Panc1 (cell line): Measurements from ENCODE around the gene CNTROB. TPM values are rescaled to one million over a fixed set of nuclear protein-coding genes. Genes with fewer than 3 reads are reported as not detected.

Experiments used
- ATAC-seq: fragments of 200-7000 bp; cut with Tn5 transposase; 2 replicates; pipeline ENCODE4 v1.9.1; 2020; ENCODE audit warnings: mild to moderate bottlenecking, moderate library complexity
- BruUV-seq: library from RNA; stranded (reverse); fragments of 400-500 nt; replicated peaks from 2 replicates; lab custom pipeline; 2021; lab: Mats Ljungman, UMichigan
- CTCF ChIA-PET: fragments of 300-600 bp; sonication (Branson Sonifier 250); formaldehyde crosslinking; loops from one replicate; lab custom pipeline; 2022; ENCODE audit warnings: antibody characterized with exemption; lab: Charles Lee
- POLR2A ChIA-PET: fragments of 300-600 bp; sonication (Branson Sonifier 250); formaldehyde crosslinking; loops from one replicate; lab custom pipeline; 2022; ENCODE audit warnings: antibody characterized with exemption; lab: Charles Lee
- DNase-seq: peaks from one replicate; pipeline ENCODE4 v3.0.0-alpha.2; 2010; ENCODE audit warnings: low read depth, low spot score
- H3K27ac ChIP-seq: 2 replicates; pipeline ENCODE4 v1.5.1; 2011; ENCODE audit warnings: mild to moderate bottlenecking, low read length, inconsistent platforms
- H3K27me3 ChIP-seq: fragments of 200-500 bp; sonication (Bioruptor generic); 2 replicates; pipeline ENCODE4 v1.6.0; 2014; ENCODE audit warnings: low read length, inconsistent platforms; ENCODE audit not compliant: control insufficient read depth, insufficient read depth
- H3K36me3 ChIP-seq: fragments of 200-500 bp; sonication (Bioruptor generic); 2 replicates; pipeline ENCODE4 v1.5.1; 2014; ENCODE audit warnings: inconsistent platforms, mild to moderate bottlenecking, low read length, moderate library complexity; ENCODE audit not compliant: control insufficient read depth, insufficient read depth
- H3K4me1 ChIP-seq: 2 replicates; pipeline ENCODE4 v1.5.1; 2011; ENCODE audit warnings: inconsistent platforms, mild to moderate bottlenecking, low read length, moderate library complexity; ENCODE audit not compliant: control insufficient read depth, insufficient read depth
- H3K4me3 ChIP-seq, 2 experiments: 2 replicates each; pipeline ENCODE4 v1.5.1; 2011 to 2012; ENCODE audit warnings: low read depth in 2 of 2, low read length in 2 of 2, mild to moderate bottlenecking in 2 of 2, inconsistent platforms in 1 of 2, moderate library complexity in 1 of 2
- H3K9me3 ChIP-seq: fragments of 200-500 bp; sonication (Bioruptor generic); 2 replicates; pipeline ENCODE4 v1.5.1; 2014; ENCODE audit warnings: low read depth, mild to moderate bottlenecking, inconsistent platforms, low read length, moderate library complexity; ENCODE audit not compliant: control insufficient read depth, insufficient read depth
- CTCF ChIP-seq: fragments of 450-650 bp; IDR thresholded peaks from 2 replicates; pipeline ENCODE4 v1.5.1; 2017; ENCODE audit warnings: mild to moderate bottlenecking
- POLR2AphosphoS5 ChIP-seq: IDR thresholded peaks from 2 replicates; pipeline ENCODE4 v1.6.1; 2012; ENCODE audit warnings: mild to moderate bottlenecking, low read depth, low read length, moderate library complexity
- SIN3A ChIP-seq: IDR thresholded peaks from 2 replicates; pipeline ENCODE4 v1.6.1; 2012; ENCODE audit warnings: low read depth, mild to moderate bottlenecking, low read length, moderate library complexity, borderline replicate concordance; ENCODE audit not compliant: insufficient read depth
- TCF7L2 ChIP-seq: IDR thresholded peaks from 2 replicates; pipeline ENCODE4 v1.6.1; 2011; ENCODE audit warnings: mild to moderate bottlenecking, low read depth, low read length, inconsistent platforms
- in situ Hi-C: cut with HindIII; loops from 2 replicates; pipeline ENCODE4 v1.10.0; 2016; ENCODE audit warnings: low sequenced_read_pairs, low pct_unique_long_range_greater_than_20kb
- intact Hi-C: fragments of 100-400 bp; cut with micrococcal nuclease; formaldehyde crosslinking; loops from one replicate; pipeline ENCODE4 v1.10.0; 2022; ENCODE audit not compliant: unreplicated experiment
- total RNA-seq: library from RNA; stranded (reverse); gene quantifications from one replicate; pipeline ENCODE4 v1.2.1, GENCODE V29; 2021; ENCODE audit not compliant: unreplicated experiment
- TF ChIP-seq, protein P1 (sequence below), 2 experiments: IDR thresholded peaks; 2 replicates each; pipeline ENCODE4 v1.6.1; 2011 to 2012; ENCODE audit warnings: low read depth in 2 of 2, control low read depth in 1 of 2, low read length in 1 of 2, mild to moderate bottlenecking in 1 of 2, moderate library complexity in 1 of 2; ENCODE audit not compliant: insufficient read depth in 1 of 2

The CNTROB gene
- total RNA-seq, 1 experiment from 2014 or later, result 60.5 TPM

GRCh38 chr17:7909089-7909488, 22.9 kb upstream of the CNTROB start:
- in situ Hi-C loops, result no loop called here
- H3K4me3 ChIP-seq, result no peak overlapping the region
- ChIA-PET POLR2A (no interaction called here), CTCF (no interaction called here)
- no peak for ATAC-seq
- peaks cover 5% of the 10 kb centered on the region for H3K36me3 ChIP-seq
- peaks cover 2% of the 10 kb centered on the region; the same call in 1 of the 2 replicates for H3K4me1 ChIP-seq
- intact Hi-C loops, result no loop called here
- DNase-seq, result no peak
- TF ChIP-seq, protein P1, sequence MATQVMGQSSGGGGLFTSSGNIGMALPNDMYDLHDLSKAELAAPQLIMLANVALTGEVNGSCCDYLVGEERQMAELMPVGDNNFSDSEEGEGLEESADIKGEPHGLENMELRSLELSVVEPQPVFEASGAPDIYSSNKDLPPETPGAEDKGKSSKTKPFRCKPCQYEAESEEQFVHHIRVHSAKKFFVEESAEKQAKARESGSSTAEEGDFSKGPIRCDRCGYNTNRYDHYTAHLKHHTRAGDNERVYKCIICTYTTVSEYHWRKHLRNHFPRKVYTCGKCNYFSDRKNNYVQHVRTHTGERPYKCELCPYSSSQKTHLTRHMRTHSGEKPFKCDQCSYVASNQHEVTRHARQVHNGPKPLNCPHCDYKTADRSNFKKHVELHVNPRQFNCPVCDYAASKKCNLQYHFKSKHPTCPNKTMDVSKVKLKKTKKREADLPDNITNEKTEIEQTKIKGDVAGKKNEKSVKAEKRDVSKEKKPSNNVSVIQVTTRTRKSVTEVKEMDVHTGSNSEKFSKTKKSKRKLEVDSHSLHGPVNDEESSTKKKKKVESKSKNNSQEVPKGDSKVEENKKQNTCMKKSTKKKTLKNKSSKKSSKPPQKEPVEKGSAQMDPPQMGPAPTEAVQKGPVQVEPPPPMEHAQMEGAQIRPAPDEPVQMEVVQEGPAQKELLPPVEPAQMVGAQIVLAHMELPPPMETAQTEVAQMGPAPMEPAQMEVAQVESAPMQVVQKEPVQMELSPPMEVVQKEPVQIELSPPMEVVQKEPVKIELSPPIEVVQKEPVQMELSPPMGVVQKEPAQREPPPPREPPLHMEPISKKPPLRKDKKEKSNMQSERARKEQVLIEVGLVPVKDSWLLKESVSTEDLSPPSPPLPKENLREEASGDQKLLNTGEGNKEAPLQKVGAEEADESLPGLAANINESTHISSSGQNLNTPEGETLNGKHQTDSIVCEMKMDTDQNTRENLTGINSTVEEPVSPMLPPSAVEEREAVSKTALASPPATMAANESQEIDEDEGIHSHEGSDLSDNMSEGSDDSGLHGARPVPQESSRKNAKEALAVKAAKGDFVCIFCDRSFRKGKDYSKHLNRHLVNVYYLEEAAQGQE (IDR thresholded peaks at IDR 0.05; ENCODE audit: insufficient read depth in 1 of 2, low read depth in 2 of 2, low read length in 1 of 2), result no peak
- TF ChIP-seq TCF7L2, result no peak
- TF ChIP-seq POLR2AphosphoS5, result no peak
- no peak for TF ChIP-seq SIN3A
- no peak for TF ChIP-seq CTCF
- no peaks in the 10 kb centered on the region for H3K27me3 ChIP-seq
- H3K9me3 ChIP-seq, result no peaks in the 10 kb centered on the region
- no peak overlapping the region for H3K27ac ChIP-seq
- no TSS peak for BruUV-seq

DNA sequence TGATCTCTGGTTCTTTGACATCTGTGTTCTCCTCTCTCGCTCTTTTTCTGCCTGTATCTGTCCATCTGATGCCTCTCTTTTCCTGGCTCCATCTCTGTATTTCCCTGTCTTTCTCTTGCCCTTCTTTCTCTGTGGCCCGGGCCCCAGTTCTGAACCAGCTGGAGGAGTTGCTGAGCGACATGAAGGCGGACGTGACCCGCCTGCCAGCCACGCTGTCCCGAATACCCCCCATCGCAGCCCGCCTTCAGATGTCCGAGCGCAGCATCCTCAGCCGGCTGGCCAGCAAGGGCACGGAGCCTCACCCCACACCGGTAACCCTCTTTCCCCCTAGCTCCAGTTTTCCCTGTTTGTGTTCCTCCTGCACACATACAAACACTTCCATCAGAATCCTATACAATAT, 21.7 kb upstream of the CNTROB start:
- POLR2A ChIA-PET, result no interaction called here
- H3K4me3 ChIP-seq, result no peak overlapping the region
- BruUV-seq, result no TSS peak
- no peaks in the 10 kb centered on the region for H3K9me3 ChIP-seq
- CTCF ChIA-PET, result no interaction called here
- DNase-seq (no peak), ATAC-seq (no peak)
- H3K36me3 ChIP-seq, result peaks cover 5% of the 10 kb centered on the region
- in situ Hi-C loops (no loop called here), intact Hi-C loops (no loop called here)
- no peaks in the 10 kb centered on the region for H3K27me3 ChIP-seq
- H3K4me1 ChIP-seq, result peaks cover 6% of the 10 kb centered on the region
- no peak overlapping the region for H3K27ac ChIP-seq
- TF ChIP-seq CTCF, result no peak
- no peak for TF ChIP-seq SIN3A
- TF ChIP-seq, protein P1 (IDR thresholded peaks at IDR 0.05; ENCODE audit: insufficient read depth in 1 of 2, low read depth in 2 of 2, low read length in 1 of 2), result no peak
- TF ChIP-seq TCF7L2, result no peak
- TF ChIP-seq POLR2AphosphoS5, result no peak
